ENCODE results near the gene RCN2.

The RCN2 gene

GRCh38 chr15:76976572-76977270 lies 45.2 kb downstream of the RCN2 start:
- no peak for DNase-seq

GRCh38 chr15:76978522-76979330 lies 47.2 kb downstream of the RCN2 start:
- DNase-seq: no peak

- DNase-seq: no peak
Observed at GRCh38 chr15:76979331-76979925, 47.9 kb downstream of the RCN2 start.

GRCh38 chr15:76979996-76980520 lies 48.5 kb downstream of the RCN2 start:
- DNase-seq: no peak

GRCh38 chr15:76982356-76982755 lies 50.8 kb downstream of the RCN2 start:
- DNase-seq: no peak

- DNase-seq: no peak
Observed at GRCh38 chr15:76982756-76983155, 51.2 kb downstream of the RCN2 start.

GRCh38 chr15:76983590-76984375 lies 52.2 kb downstream of the RCN2 start:
- DNase-seq: no peak

- no peak for DNase-seq
Observed at GRCh38 chr15:76986743-76987142, 55.2 kb downstream of the RCN2 start.

- DNase-seq: no peak
Observed at GRCh38 chr15:76987276-76987675, 55.7 kb downstream of the RCN2 start.

- no peak for DNase-seq
Observed at GRCh38 chr15:76987896-76988860, 56.6 kb downstream of the RCN2 start.

GRCh38 chr15:76988867-76989780 lies 57.6 kb downstream of the RCN2 start:
- DNase-seq: no peak

GRCh38 chr15:76991048-76991447 lies 59.5 kb downstream of the RCN2 start:
- DNase-seq: no peak

GRCh38 chr15:76991741-76992645 lies 60.4 kb downstream of the RCN2 start:
- DNase-seq: no peak

GRCh38 chr15:76993114-76993725 lies 61.7 kb downstream of the RCN2 start:
- no peak for DNase-seq

GRCh38 chr15:76994001-76994400 lies 62.5 kb downstream of the RCN2 start:
- DNase-seq: no peak

GRCh38 chr15:76994496-76994895 lies 62.9 kb downstream of the RCN2 start:
- no peak for DNase-seq

- no peak for DNase-seq
Observed at GRCh38 chr15:76994971-76995945, 63.7 kb downstream of the RCN2 start, which contains the start of gene PSTPIP1. Gene PSTPIP1 (plus strand): TSS chr15:76995126. CDS start chr15:76995574, 448 bp downstream.

Data from cortex of kidney (tissue), 1 donor.